Neural cell (in vitro differentiated cells): ENCODE data around the gene LY6G6C.

Experiments used
- CTCF ChIP-seq: fragments of 450-650 bp; IDR thresholded peaks from 2 replicates; pipeline ENCODE4 v1.5.1; 2014; ENCODE audit warnings: antibody characterized with exemption, mild to moderate bottlenecking, moderate library complexity; ENCODE audit not compliant: poor library complexity, severe bottlenecking
- EP300 ChIP-seq: fragments of 450-650 bp; conservative IDR thresholded peaks from 2 replicates; pipeline ENCODE4 v1.6.1; 2014; ENCODE audit warnings: antibody characterized with exemption, mild to moderate bottlenecking, moderate library complexity; ENCODE audit not compliant: poor library complexity, severe bottlenecking
- EZH2 ChIP-seq: fragments of 200-600, 300-800 bp; shearing (Covaris generic), sonication (generic); IDR thresholded peaks from 2 replicates; pipeline ENCODE4 v1.6.1; 2014; ENCODE audit warnings: antibody characterized with exemption, low read length, borderline replicate concordance, mild to moderate bottlenecking; ENCODE audit not compliant: insufficient read depth, poor library complexity, severe bottlenecking
- MXI1 ChIP-seq: fragments of 450-650 bp; conservative IDR thresholded peaks from 2 replicates; pipeline ENCODE4 v1.6.1; 2014; ENCODE audit warnings: antibody characterized with exemption, mild to moderate bottlenecking; ENCODE audit not compliant: poor library complexity, severe bottlenecking
- POLR2AphosphoS5 ChIP-seq: IDR thresholded peaks from 2 replicates; pipeline ENCODE4 v1.6.1; 2012
- RAD21 ChIP-seq: fragments of 450-650 bp; conservative IDR thresholded peaks from 2 replicates; pipeline ENCODE4 v1.6.1; 2014; ENCODE audit warnings: antibody characterized with exemption, mild to moderate bottlenecking, moderate library complexity
- SMC3 ChIP-seq: fragments of 450-650 bp; conservative IDR thresholded peaks from 2 replicates; pipeline ENCODE4 v1.6.1; 2014; ENCODE audit warnings: antibody characterized with exemption, mild to moderate bottlenecking, moderate library complexity; ENCODE audit not compliant: poor library complexity
- TAF1 ChIP-seq: IDR thresholded peaks from 2 replicates; pipeline ENCODE4 v1.6.1; 2012; ENCODE audit warnings: low read depth
- TF ChIP-seq, protein P1 (sequence below): IDR thresholded peaks from 2 replicates; pipeline ENCODE4 v1.6.1; 2012; ENCODE audit warnings: borderline replicate concordance

DNA sequence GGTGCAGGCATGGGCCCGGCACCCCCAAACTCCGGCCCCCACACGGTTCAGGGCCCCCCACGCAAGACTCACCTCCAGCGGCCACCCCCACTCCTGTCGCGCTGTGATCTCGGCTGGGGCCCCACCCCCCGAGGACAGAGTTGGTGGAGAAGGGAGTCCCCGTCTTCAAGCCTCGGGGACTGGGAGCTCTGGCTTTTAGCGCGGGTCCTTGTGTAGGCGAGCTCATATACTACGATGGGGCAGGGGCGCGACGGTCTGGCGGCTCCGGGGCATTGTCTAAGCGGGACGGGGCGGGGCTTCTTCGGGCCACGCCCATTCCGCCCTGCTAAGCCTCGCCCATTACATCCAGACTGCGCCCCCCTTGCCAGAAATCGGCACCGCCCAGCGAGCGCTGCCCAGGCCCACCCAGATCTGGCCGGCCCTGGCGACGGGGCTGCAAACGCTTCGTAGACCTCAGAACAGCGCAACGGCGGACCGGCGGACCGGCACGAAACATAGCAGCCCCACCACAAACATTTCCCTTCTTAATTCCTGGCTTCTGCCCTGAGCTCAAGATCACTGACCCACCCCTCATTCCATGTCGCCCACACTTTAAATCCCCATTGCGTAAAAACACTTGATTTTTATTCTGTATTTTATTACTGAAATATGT lies 8.6 kb upstream of the LY6G6C start:
- TF ChIP-seq POLR2AphosphoS5 (peak; percentile 89), CTCF (peak; percentile 42), EP300 (no peak), EZH2 (no peak), TAF1 (no peak), MXI1 (peak; percentile 5), RAD21 (peak; percentile 19), SMC3 (no peak)
- TF ChIP-seq, protein P1, sequence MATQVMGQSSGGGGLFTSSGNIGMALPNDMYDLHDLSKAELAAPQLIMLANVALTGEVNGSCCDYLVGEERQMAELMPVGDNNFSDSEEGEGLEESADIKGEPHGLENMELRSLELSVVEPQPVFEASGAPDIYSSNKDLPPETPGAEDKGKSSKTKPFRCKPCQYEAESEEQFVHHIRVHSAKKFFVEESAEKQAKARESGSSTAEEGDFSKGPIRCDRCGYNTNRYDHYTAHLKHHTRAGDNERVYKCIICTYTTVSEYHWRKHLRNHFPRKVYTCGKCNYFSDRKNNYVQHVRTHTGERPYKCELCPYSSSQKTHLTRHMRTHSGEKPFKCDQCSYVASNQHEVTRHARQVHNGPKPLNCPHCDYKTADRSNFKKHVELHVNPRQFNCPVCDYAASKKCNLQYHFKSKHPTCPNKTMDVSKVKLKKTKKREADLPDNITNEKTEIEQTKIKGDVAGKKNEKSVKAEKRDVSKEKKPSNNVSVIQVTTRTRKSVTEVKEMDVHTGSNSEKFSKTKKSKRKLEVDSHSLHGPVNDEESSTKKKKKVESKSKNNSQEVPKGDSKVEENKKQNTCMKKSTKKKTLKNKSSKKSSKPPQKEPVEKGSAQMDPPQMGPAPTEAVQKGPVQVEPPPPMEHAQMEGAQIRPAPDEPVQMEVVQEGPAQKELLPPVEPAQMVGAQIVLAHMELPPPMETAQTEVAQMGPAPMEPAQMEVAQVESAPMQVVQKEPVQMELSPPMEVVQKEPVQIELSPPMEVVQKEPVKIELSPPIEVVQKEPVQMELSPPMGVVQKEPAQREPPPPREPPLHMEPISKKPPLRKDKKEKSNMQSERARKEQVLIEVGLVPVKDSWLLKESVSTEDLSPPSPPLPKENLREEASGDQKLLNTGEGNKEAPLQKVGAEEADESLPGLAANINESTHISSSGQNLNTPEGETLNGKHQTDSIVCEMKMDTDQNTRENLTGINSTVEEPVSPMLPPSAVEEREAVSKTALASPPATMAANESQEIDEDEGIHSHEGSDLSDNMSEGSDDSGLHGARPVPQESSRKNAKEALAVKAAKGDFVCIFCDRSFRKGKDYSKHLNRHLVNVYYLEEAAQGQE = no peak
